Skeletal muscle cell (primary cell): ENCODE data around the gene ATP6V0D1.
A peak's percentile ranks its signal among the peaks of the same experiment; 100 is the strongest.

Experiments used
- DNase-seq: peaks from one replicate; pipeline ENCODE4 v3.0.0-alpha.2; 2010; ENCODE audit warnings: low read depth
- H3K4me3 ChIP-seq: 2 replicates; pipeline ENCODE4 v1.5.1; 2011; ENCODE audit warnings: low read depth, mild to moderate bottlenecking, control low read depth, low read length, moderate library complexity

ATP6V0D1 gene

GRCh38 chr16:67397812-67398545 is 83.0 kb downstream of the ATP6V0D1 start:
- H3K4me3 ChIP-seq, result no peak overlapping the region

GRCh38 chr16:67397036-67397801 is 83.7 kb downstream of the ATP6V0D1 start:
- no peak overlapping the region for H3K4me3 ChIP-seq
- DNase-seq, result no peak

More at GRCh38 chr16:67397812-67398545, 83.0 kb downstream of the ATP6V0D1 start:
- no peak for DNase-seq

- H3K4me3 ChIP-seq, result no peak overlapping the region
- peak; percentile 58 for DNase-seq
These were observed 84.6 kb downstream of the ATP6V0D1 start for GRCh38 chr16:67396159-67397035.

GRCh38 chr16:67395458-67396158 is 85.3 kb downstream of the ATP6V0D1 start:
- no peak for DNase-seq
- no peak overlapping the region for H3K4me3 ChIP-seq

GRCh38 chr16:67395105-67395457 is 85.9 kb downstream of the ATP6V0D1 start:
- no peak overlapping the region for H3K4me3 ChIP-seq
- no peak for DNase-seq

GRCh38 chr16:67394155-67395104 is 86.5 kb downstream of the ATP6V0D1 start:
- DNase-seq, result no peak
- no peak overlapping the region for H3K4me3 ChIP-seq

GRCh38 chr16:67393788-67394154 is 87.2 kb downstream of the ATP6V0D1 start:
- H3K4me3 ChIP-seq, result peak overlapping the region; percentile 39

GRCh38 chr16:67393111-67393787 is 87.7 kb downstream of the ATP6V0D1 start, which contains the start of gene TPPP3:
Gene TPPP3 (minus strand): TSS chr16:67393498. CDS start chr16:67391111, 2,387 bp downstream.
- peak within 1 kb of the TSS; percentile 39 for H3K4me3 ChIP-seq
- DNase-seq, result no peak

More at GRCh38 chr16:67393788-67394154, 87.2 kb downstream of the ATP6V0D1 start:
- DNase-seq, result no peak

GRCh38 chr16:67392301-67393059 is 88.5 kb downstream of the ATP6V0D1 start:
- no peak for DNase-seq
- H3K4me3 ChIP-seq, result peak overlapping the region; percentile 39

- no peak overlapping the region for H3K4me3 ChIP-seq
- no peak for DNase-seq
These were observed 89.3 kb downstream of the ATP6V0D1 start for GRCh38 chr16:67391424-67392300.

GRCh38 chr16:67390816-67391423 is 90.0 kb downstream of the ATP6V0D1 start:
- no peak for DNase-seq
- no peak overlapping the region for H3K4me3 ChIP-seq

- no peak overlapping the region for H3K4me3 ChIP-seq
- no peak for DNase-seq
These were observed 90.8 kb downstream of the ATP6V0D1 start for GRCh38 chr16:67389911-67390815.

GRCh38 chr16:67388591-67388990 is 92.4 kb downstream of the ATP6V0D1 start:
- no peak overlapping the region for H3K4me3 ChIP-seq
- no peak for DNase-seq

- H3K4me3 ChIP-seq, result no peak overlapping the region
- no peak for DNase-seq
These were observed 92.8 kb downstream of the ATP6V0D1 start for GRCh38 chr16:67388191-67388590.
